Adipocyte (in vitro differentiated cells): ENCODE measurements around the gene EXOC6B.

Experiments
- DNase-seq: peaks from one replicate; pipeline ENCODE4 v3.0.0-alpha.2; 2015; ENCODE audit warnings: low read depth
- H3K27me3 ChIP-seq: replicated peaks from 2 replicates; pipeline ENCODE4 v1.7.0; 2013; ENCODE audit warnings: mild to moderate bottlenecking, low read length, moderate library complexity; ENCODE audit not compliant: control insufficient read depth, insufficient read depth
- H3K36me3 ChIP-seq: 2 replicates; pipeline ENCODE4 v1.7.0; 2013; ENCODE audit warnings: low read length, mild to moderate bottlenecking, moderate library complexity; ENCODE audit not compliant: control insufficient read depth, insufficient read depth, severe bottlenecking
- H3K4me1 ChIP-seq: 2 replicates; pipeline ENCODE4 v1.7.0; 2013; ENCODE audit warnings: mild to moderate bottlenecking, low read length, moderate library complexity; ENCODE audit not compliant: control insufficient read depth, insufficient read depth
- H3K4me3 ChIP-seq: 2 replicates; pipeline ENCODE4 v1.7.0; 2013; ENCODE audit warnings: mild to moderate bottlenecking, low read length, moderate library complexity
- H3K9ac ChIP-seq: 2 replicates; pipeline ENCODE4 v1.7.0; 2013; ENCODE audit warnings: mild to moderate bottlenecking, low read length, moderate library complexity
- H3K9me3 ChIP-seq: 2 replicates; pipeline ENCODE4 v1.7.0; 2013; ENCODE audit warnings: mild to moderate bottlenecking, low read length, moderate library complexity; ENCODE audit not compliant: control insufficient read depth

The EXOC6B gene

GRCh38 chr2:72828840-72829507 is 3.1 kb upstream of the EXOC6B start:
- Histone ChIP-seq H3K4me1 (peaks cover 21% of the 10 kb centered on the region), H3K9me3 (no peaks in the 10 kb centered on the region), H3K4me3 (no peak overlapping the region), H3K36me3 (no peaks in the 10 kb centered on the region), H3K9ac (no peak overlapping the region), H3K27me3 (peaks cover 9% of the 10 kb centered on the region)
- no peak for DNase-seq

- DNase-seq, result peak; percentile 41
These were observed 2.3 kb upstream of the EXOC6B start for GRCh38 chr2:72827966-72828646.

GRCh38 chr2:72827487-72827886 is 1.7 kb upstream of the EXOC6B start:
- no peaks in the 10 kb centered on the region for H3K9me3 ChIP-seq
- H3K9ac ChIP-seq, result no peak overlapping the region
- H3K4me1 ChIP-seq, result peaks cover 22% of the 10 kb centered on the region
- H3K27me3 ChIP-seq, result no peaks in the 10 kb centered on the region
- DNase-seq, result no peak
- no peak overlapping the region for H3K4me3 ChIP-seq
- no peaks in the 10 kb centered on the region for H3K36me3 ChIP-seq

More at GRCh38 chr2:72827966-72828646, 2.3 kb upstream of the EXOC6B start:
- Histone ChIP-seq H3K36me3 (no peaks in the 10 kb centered on the region), H3K9me3 (no peaks in the 10 kb centered on the region), H3K27me3 (peaks cover 2% of the 10 kb centered on the region), H3K4me3 (no peak overlapping the region), H3K4me1 (peaks cover 22% of the 10 kb centered on the region), H3K9ac (no peak overlapping the region)

GRCh38 chr2:72826156-72826477 is 284 bp upstream of the EXOC6B start:
- DNase-seq, result no peak
- Histone ChIP-seq H3K9me3 (no peaks in the 10 kb centered on the region), H3K9ac (no peak overlapping the region), H3K36me3 (no peaks in the 10 kb centered on the region), H3K27me3 (no peaks in the 10 kb centered on the region), H3K4me3 (peak overlapping the region; percentile 93), H3K4me1 (peaks cover 22% of the 10 kb centered on the region)

GRCh38 chr2:72824224-72824842 is 1.5 kb downstream of the EXOC6B start:
- Histone ChIP-seq H3K36me3 (no peaks in the 10 kb centered on the region), H3K4me3 (peak overlapping the region; percentile 93), H3K9ac (peak overlapping the region; percentile 89), H3K9me3 (no peaks in the 10 kb centered on the region), H3K27me3 (no peaks in the 10 kb centered on the region), H3K4me1 (peaks cover 22% of the 10 kb centered on the region)
- DNase-seq, result peak; percentile 52

GRCh38 chr2:72822794-72823193 is 3.0 kb downstream of the EXOC6B start:
- no peaks in the 10 kb centered on the region for H3K27me3 ChIP-seq

GRCh38 chr2:72821983-72822382 is 3.9 kb downstream of the EXOC6B start:
- no peaks in the 10 kb centered on the region for H3K27me3 ChIP-seq
- H3K9ac ChIP-seq, result no peak overlapping the region
- peaks cover 14% of the 10 kb centered on the region for H3K4me1 ChIP-seq
- DNase-seq, result no peak
- no peak overlapping the region for H3K4me3 ChIP-seq
- H3K9me3 ChIP-seq, result no peaks in the 10 kb centered on the region
- H3K36me3 ChIP-seq, result no peaks in the 10 kb centered on the region

More at GRCh38 chr2:72822794-72823193, 3.0 kb downstream of the EXOC6B start:
- Histone ChIP-seq H3K4me3 (no peak overlapping the region), H3K9me3 (no peaks in the 10 kb centered on the region), H3K9ac (no peak overlapping the region), H3K36me3 (no peaks in the 10 kb centered on the region), H3K4me1 (peaks cover 17% of the 10 kb centered on the region)
- DNase-seq, result no peak

GRCh38 chr2:72821118-72821517 is 4.7 kb downstream of the EXOC6B start:
- H3K9ac ChIP-seq, result no peak overlapping the region
- no peak for DNase-seq
- H3K4me3 ChIP-seq, result no peak overlapping the region
- H3K9me3 ChIP-seq, result no peaks in the 10 kb centered on the region
- no peaks in the 10 kb centered on the region for H3K27me3 ChIP-seq
- H3K36me3 ChIP-seq, result no peaks in the 10 kb centered on the region
- H3K4me1 ChIP-seq, result peaks cover 14% of the 10 kb centered on the region

GRCh38 chr2:72819501-72819900 is 6.3 kb downstream of the EXOC6B start:
- Histone ChIP-seq H3K9me3 (no peaks in the 10 kb centered on the region), H3K9ac (no peak overlapping the region), H3K4me3 (no peak overlapping the region), H3K36me3 (no peaks in the 10 kb centered on the region), H3K4me1 (peaks cover 6% of the 10 kb centered on the region), H3K27me3 (no peaks in the 10 kb centered on the region)
- DNase-seq, result no peak

GRCh38 chr2:72815655-72816278 is 10.1 kb downstream of the EXOC6B start:
- DNase-seq, result no peak
- Histone ChIP-seq H3K4me3 (no peak overlapping the region), H3K27me3 (no peaks in the 10 kb centered on the region), H3K9me3 (no peaks in the 10 kb centered on the region), H3K36me3 (no peaks in the 10 kb centered on the region), H3K4me1 (peaks cover 8% of the 10 kb centered on the region), H3K9ac (no peak overlapping the region)

- H3K9ac ChIP-seq, result no peak overlapping the region
- DNase-seq, result peak; percentile 55
- no peaks in the 10 kb centered on the region for H3K27me3 ChIP-seq
- peaks cover 8% of the 10 kb centered on the region for H3K4me1 ChIP-seq
- peaks cover 10% of the 10 kb centered on the region for H3K9me3 ChIP-seq
- H3K4me3 ChIP-seq, result no peak overlapping the region
- H3K36me3 ChIP-seq, result peaks cover 3% of the 10 kb centered on the region
These were observed 12.0 kb downstream of the EXOC6B start for GRCh38 chr2:72813841-72814240.
